ENCODE data around the gene OTULIN. TPM values are rescaled to one million over a fixed set of nuclear protein-coding genes. Genes with fewer than 3 reads are reported as not detected.
A peak's percentile ranks its signal among the peaks of the same experiment; 100 is the strongest.

Gene OTULIN
- total and polyA plus RNA-seq, 2 experiments from 2014 or later: 12.8 to 24.4 TPM

DNA sequence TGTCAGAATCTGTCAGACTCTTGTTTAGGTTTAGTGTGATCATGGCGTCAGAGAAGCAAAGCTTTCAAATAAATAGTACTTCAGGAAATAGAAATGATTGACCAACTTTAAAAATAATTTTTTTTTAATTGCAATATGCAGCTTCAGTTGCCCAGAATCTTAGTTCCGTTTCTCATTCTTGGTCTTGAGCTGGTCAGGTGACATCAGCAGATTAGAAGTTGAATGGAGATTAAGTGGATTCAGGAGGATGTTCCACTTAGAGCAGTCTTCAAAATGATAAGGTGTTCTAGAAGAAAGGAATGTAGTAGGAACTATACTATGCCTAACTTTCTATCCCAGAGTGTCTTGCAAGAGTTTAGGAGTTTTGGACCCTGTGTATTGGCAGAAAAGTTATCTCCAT, 30.6 kb downstream of the OTULIN start:
- H3K36me3 ChIP-seq (ENCODE audit: low read depth): peaks cover 36% of the 10 kb centered on the region
- no peak overlapping the region for H3K4me2 ChIP-seq (ENCODE audit: unreplicated experiment)
- no peaks in the 10 kb centered on the region for H3K9me3 ChIP-seq (ENCODE audit: low read depth)
- in situ Hi-C loops (cut with MboI): loop anchor here (10.0 kb wide), 1 partner anchor 310 kb away; no protein-coding TSS in a partner anchor
- H2AFZ ChIP-seq: no peak overlapping the region
- H3K79me2 ChIP-seq (ENCODE audit: insufficient read depth): peaks cover 18% of the 10 kb centered on the region; the same call in 1 of the 2 replicates
- no peak overlapping the region for H3K9ac ChIP-seq
- no peaks in the 10 kb centered on the region for H3F3A ChIP-seq (ENCODE audit: insufficient read depth)
- no peak overlapping the region for H3K27ac ChIP-seq
- H3K9me2 ChIP-seq (ENCODE audit: insufficient read depth): no peaks in the 10 kb centered on the region
- no peaks in the 10 kb centered on the region for H3K27me3 ChIP-seq (replicated peaks; ENCODE audit: insufficient read depth)
- no peaks in the 10 kb centered on the region for H4K20me1 ChIP-seq (ENCODE audit: insufficient read depth)
- H3K4me1 ChIP-seq (ENCODE audit: insufficient read depth): no peaks in the 10 kb centered on the region
- DNase-seq: no peak
- WGBS, 2 experiments (ENCODE audit: low coverage in 1 of 2, low lambda C conversion rate in 2 of 2, missing lambda C conversion rate in 2 of 2): 82 to 83% methylated on average over 2 of the region's 2 CpGs
- TF ChIP-seq EZH2 (IDR thresholded peaks at IDR 0.05; ENCODE audit: insufficient read depth, poor library complexity, severe bottlenecking) (no peak), EZH2phosphoT487 (IDR thresholded peaks at IDR 0.05; ENCODE audit: insufficient read depth, low read depth) (no peak)
- no peak overlapping the region for H3K4me3 ChIP-seq

GRCh38 chr5:14696057-14696456, 31.5 kb downstream of the OTULIN start:
- Histone ChIP-seq H4K20me1 (ENCODE audit: insufficient read depth) (no peaks in the 10 kb centered on the region), H3K4me1 (ENCODE audit: insufficient read depth) (no peaks in the 10 kb centered on the region), H3K4me3 (no peak overlapping the region), H3F3A (ENCODE audit: insufficient read depth) (no peaks in the 10 kb centered on the region), H2AFZ (no peak overlapping the region), H3K9me3 (ENCODE audit: low read depth) (no peaks in the 10 kb centered on the region), H3K36me3 (ENCODE audit: low read depth) (peaks cover 27% of the 10 kb centered on the region), H3K79me2 (ENCODE audit: insufficient read depth) (peaks cover 12% of the 10 kb centered on the region; the same call in 1 of the 2 replicates), H3K9ac (no peak overlapping the region), H3K27ac (no peak overlapping the region), H3K9me2 (ENCODE audit: insufficient read depth) (no peaks in the 10 kb centered on the region), H3K27me3 (replicated peaks; ENCODE audit: insufficient read depth) (no peaks in the 10 kb centered on the region), H3K4me2 (ENCODE audit: unreplicated experiment) (no peak overlapping the region)
- no peak for TF ChIP-seq EZH2phosphoT487 (IDR thresholded peaks at IDR 0.05; ENCODE audit: insufficient read depth, low read depth)
- TF ChIP-seq EZH2 (IDR thresholded peaks at IDR 0.05; ENCODE audit: insufficient read depth, poor library complexity, severe bottlenecking): no peak
- in situ Hi-C loops (cut with MboI): loop anchor here (10.0 kb wide), 1 partner anchor 309 kb away; no protein-coding TSS in a partner anchor
- WGBS, 2 experiments (ENCODE audit: low coverage in 1 of 2, low lambda C conversion rate in 2 of 2, missing lambda C conversion rate in 2 of 2): 88 to 96% methylated on average over 1 of the region's 1 CpG
- DNase-seq: peak; percentile 28

GRCh38 chr5:14696851-14697250, 32.3 kb downstream of the OTULIN start:
- Histone ChIP-seq H3K27me3 (replicated peaks; ENCODE audit: insufficient read depth) (no peaks in the 10 kb centered on the region), H3K9me3 (ENCODE audit: low read depth) (no peaks in the 10 kb centered on the region), H3K9ac (no peak overlapping the region), H3K4me1 (ENCODE audit: insufficient read depth) (no peaks in the 10 kb centered on the region), H3K4me3 (no peak overlapping the region), H3F3A (ENCODE audit: insufficient read depth) (no peaks in the 10 kb centered on the region), H2AFZ (no peak overlapping the region), H4K20me1 (ENCODE audit: insufficient read depth) (no peaks in the 10 kb centered on the region), H3K4me2 (ENCODE audit: unreplicated experiment) (no peak overlapping the region), H3K27ac (no peak overlapping the region), H3K36me3 (ENCODE audit: low read depth) (peaks cover 19% of the 10 kb centered on the region), H3K79me2 (ENCODE audit: insufficient read depth) (peaks cover 12% of the 10 kb centered on the region; the same call in 1 of the 2 replicates), H3K9me2 (ENCODE audit: insufficient read depth) (no peaks in the 10 kb centered on the region)
- TF ChIP-seq EZH2 (IDR thresholded peaks at IDR 0.05; ENCODE audit: insufficient read depth, poor library complexity, severe bottlenecking) (no peak), EZH2phosphoT487 (IDR thresholded peaks at IDR 0.05; ENCODE audit: insufficient read depth, low read depth) (no peak)
- in situ Hi-C loops (cut with MboI): loop anchor here (10.0 kb wide), 1 partner anchor 308 kb away; no protein-coding TSS in a partner anchor
- 97 to 100% methylated on average over 3 of the region's 3 CpGs for WGBS, 2 experiments (ENCODE audit: low coverage in 1 of 2, low lambda C conversion rate in 2 of 2, missing lambda C conversion rate in 2 of 2)
- no peak for DNase-seq

DNA sequence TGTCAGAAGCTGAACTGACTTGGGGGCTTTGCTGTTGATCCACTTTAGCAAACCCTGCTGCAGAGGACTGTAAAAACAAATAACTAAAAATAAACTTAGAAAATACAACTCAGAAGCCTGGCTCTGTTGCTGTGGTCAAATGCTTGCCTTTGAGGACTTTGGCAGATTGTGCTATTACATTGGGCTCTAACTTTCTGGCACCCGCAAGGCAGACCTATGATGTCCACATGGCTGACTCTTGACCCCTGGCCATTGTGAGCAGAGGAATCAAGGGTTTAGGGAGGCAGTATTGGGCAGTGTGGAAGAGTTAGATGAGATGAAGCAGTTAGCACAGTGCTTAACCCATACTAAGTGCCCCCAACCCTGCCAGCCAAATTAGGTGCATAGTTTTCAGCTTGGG, 34.0 kb downstream of the OTULIN start:
- WGBS, 2 experiments (ENCODE audit: low coverage in 1 of 2, low lambda C conversion rate in 2 of 2, missing lambda C conversion rate in 2 of 2): 94 to 95% methylated on average over 1 of the region's 1 CpG
- H3K27me3 ChIP-seq (replicated peaks; ENCODE audit: insufficient read depth): no peaks in the 10 kb centered on the region
- H3F3A ChIP-seq (ENCODE audit: insufficient read depth): 0 out of 2 replicates have a peak, but pooled peaks cover 4% of the 10 kb centered on the region
- no peak overlapping the region for H3K27ac ChIP-seq
- no peak overlapping the region for H3K4me3 ChIP-seq
- H3K36me3 ChIP-seq (ENCODE audit: low read depth): peaks cover 3% of the 10 kb centered on the region; the same call in 1 of the 2 replicates
- H3K9me2 ChIP-seq (ENCODE audit: insufficient read depth): no peaks in the 10 kb centered on the region
- no peaks in the 10 kb centered on the region for H3K9me3 ChIP-seq (ENCODE audit: low read depth)
- DNase-seq: no peak
- no peak overlapping the region for H3K9ac ChIP-seq
- TF ChIP-seq EZH2 (IDR thresholded peaks at IDR 0.05; ENCODE audit: insufficient read depth, poor library complexity, severe bottlenecking) (no peak), EZH2phosphoT487 (IDR thresholded peaks at IDR 0.05; ENCODE audit: insufficient read depth, low read depth) (no peak)
- H4K20me1 ChIP-seq (ENCODE audit: insufficient read depth): no peaks in the 10 kb centered on the region
- no peak overlapping the region for H3K4me2 ChIP-seq (ENCODE audit: unreplicated experiment)
- peaks cover 12% of the 10 kb centered on the region; the same call in 1 of the 2 replicates for H3K79me2 ChIP-seq (ENCODE audit: insufficient read depth)
- no peaks in the 10 kb centered on the region for H3K4me1 ChIP-seq (ENCODE audit: insufficient read depth)
- H2AFZ ChIP-seq: no peak overlapping the region
- in situ Hi-C loops (cut with MboI): loop anchor here (10.0 kb wide), 1 partner anchor 306 kb away; no protein-coding TSS in a partner anchor

Data from GM23248 (cell line).